ENCODE data around the gene SH3PXD2B.
"Not testable (repeated sequence)": the region's sequence is repeated elsewhere in the genome, so short reads cannot be mapped to it uniquely, and the experiment has no call there.

SH3PXD2B gene

GRCh38 chr5:172365948-172366608 lies 88.2 kb downstream of the SH3PXD2B start:
- DNase-seq (ENCODE audit: low spot score) = no peak

GRCh38 chr5:172364773-172365172 lies 89.6 kb downstream of the SH3PXD2B start:
- DNase-seq (ENCODE audit: low spot score) = no peak

- DNase-seq (ENCODE audit: low spot score) = no peak
These were observed 91.6 kb downstream of the SH3PXD2B start for GRCh38 chr5:172362755-172363154.

- DNase-seq (ENCODE audit: low spot score) = peak; percentile 54
These were observed 92.6 kb downstream of the SH3PXD2B start for GRCh38 chr5:172361566-172362238.

GRCh38 chr5:172358345-172358744 lies 96.0 kb downstream of the SH3PXD2B start:
- no peak for DNase-seq (ENCODE audit: low spot score)

GRCh38 chr5:172356527-172356926 lies 97.8 kb downstream of the SH3PXD2B start:
- no peak for DNase-seq (ENCODE audit: low spot score)

- no peak for DNase-seq (ENCODE audit: low spot score)
These were observed 98.3 kb downstream of the SH3PXD2B start for GRCh38 chr5:172356047-172356446.

GRCh38 chr5:172353846-172354245 lies 100.5 kb downstream of the SH3PXD2B start:
- DNase-seq (ENCODE audit: low spot score) = no peak

- DNase-seq (ENCODE audit: low spot score) = no peak
These were observed 101.0 kb downstream of the SH3PXD2B start for GRCh38 chr5:172353271-172353812.

GRCh38 chr5:172352526-172352925 lies 101.8 kb downstream of the SH3PXD2B start:
- DNase-seq (ENCODE audit: low spot score) = not testable (repeated sequence)

GRCh38 chr5:172351240-172351778 lies 103.0 kb downstream of the SH3PXD2B start:
- no peak for DNase-seq (ENCODE audit: low spot score)

- no peak for DNase-seq (ENCODE audit: low spot score)
These were observed 103.8 kb downstream of the SH3PXD2B start for GRCh38 chr5:172350212-172351181.

- DNase-seq (ENCODE audit: low spot score) = not testable (repeated sequence)
These were observed 105.6 kb downstream of the SH3PXD2B start for GRCh38 chr5:172348733-172349132.

- DNase-seq (ENCODE audit: low spot score) = no peak
These were observed 106.2 kb downstream of the SH3PXD2B start for GRCh38 chr5:172348084-172348483.

GRCh38 chr5:172347496-172348052 lies 106.8 kb downstream of the SH3PXD2B start:
- DNase-seq (ENCODE audit: low spot score) = no peak

- no peak for DNase-seq (ENCODE audit: low spot score)
These were observed 108.4 kb downstream of the SH3PXD2B start for GRCh38 chr5:172345881-172346280.

- DNase-seq (ENCODE audit: low spot score) = no peak
These were observed 109.4 kb downstream of the SH3PXD2B start for GRCh38 chr5:172344855-172345409.

GRCh38 chr5:172343741-172344140 lies 110.6 kb downstream of the SH3PXD2B start:
- DNase-seq (ENCODE audit: low spot score) = no peak

- no peak for DNase-seq (ENCODE audit: low spot score)
These were observed 111.4 kb downstream of the SH3PXD2B start for GRCh38 chr5:172342918-172343317.

GRCh38 chr5:172339264-172340180 lies 114.8 kb downstream of the SH3PXD2B start:
- no peak for DNase-seq (ENCODE audit: low spot score)
